ENCODE measurements around the gene TRPM4. TPM values are rescaled to one million over a fixed set of nuclear protein-coding genes. Genes with fewer than 3 reads are reported as not detected.

Gene TRPM4
- total and polyA plus RNA-seq, 4 donors, result 8.1 to 31.2 (median 13.2) TPM

DNA sequence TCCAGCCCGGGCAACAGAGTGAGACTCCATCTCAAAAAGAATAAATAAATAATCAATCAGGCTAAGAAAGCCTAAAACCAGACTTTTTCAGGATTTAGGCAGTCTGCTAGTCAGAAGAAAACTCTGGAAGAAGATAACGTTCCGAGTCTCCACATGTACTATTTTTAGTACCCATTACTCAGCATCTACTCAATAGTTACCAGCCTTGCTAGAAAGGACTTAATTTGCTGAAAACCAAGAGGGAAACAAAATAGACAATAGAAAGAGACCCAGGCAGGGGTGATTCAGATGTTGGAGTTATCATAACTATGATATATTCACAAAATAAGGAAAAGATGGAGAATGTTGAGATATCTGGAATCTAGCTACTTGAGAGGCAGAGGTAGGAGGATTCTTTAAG is 47.0 kb upstream of the TRPM4 start:
- WGBS, result 47% methylated on average over 3 of the region's 3 CpGs
- peaks cover 0 to 10% (median 5%) of the 10 kb centered on the region in 4 donors for H3K4me1 ChIP-seq (ENCODE audit: control insufficient read depth in 4 of 4, insufficient read depth in 4 of 4, low read length in 3 of 4)
- no peak overlapping the region for H3K9ac ChIP-seq (ENCODE audit: low read depth in 1 of 2, low read length in 2 of 2)
- H3K27me3 ChIP-seq (ENCODE audit: control insufficient read depth in 4 of 4, insufficient read depth in 4 of 4, low read length in 3 of 4), result no peaks in the 10 kb centered on the region
- no peak overlapping the region for H3K4me3 ChIP-seq (ENCODE audit: low read depth in 1 of 3, low read length in 3 of 3)
- peaks cover 0 to 36% (median 11%) of the 10 kb centered on the region in 4 donors for H3K36me3 ChIP-seq (ENCODE audit: control insufficient read depth in 4 of 4, insufficient read depth in 3 of 4, low read depth in 1 of 4, low read length in 3 of 4)
- H3K9me3 ChIP-seq (ENCODE audit: control insufficient read depth in 4 of 4, low read length in 3 of 4), result no peaks in the 10 kb centered on the region
- no peak for DNase-seq (ENCODE audit: low spot score)
- no peak for TF ChIP-seq HNF4A (conservative IDR thresholded peaks at IDR 0.05)
- no peak for TF ChIP-seq GABPA (IDR thresholded peaks at IDR 0.05 in 1 of 2, conservative IDR thresholded peaks at IDR 0.05 in 1 of 2)
- H3K27ac ChIP-seq (ENCODE audit: low read depth in 1 of 2, low read length in 2 of 2), result no peak overlapping the region

DNA sequence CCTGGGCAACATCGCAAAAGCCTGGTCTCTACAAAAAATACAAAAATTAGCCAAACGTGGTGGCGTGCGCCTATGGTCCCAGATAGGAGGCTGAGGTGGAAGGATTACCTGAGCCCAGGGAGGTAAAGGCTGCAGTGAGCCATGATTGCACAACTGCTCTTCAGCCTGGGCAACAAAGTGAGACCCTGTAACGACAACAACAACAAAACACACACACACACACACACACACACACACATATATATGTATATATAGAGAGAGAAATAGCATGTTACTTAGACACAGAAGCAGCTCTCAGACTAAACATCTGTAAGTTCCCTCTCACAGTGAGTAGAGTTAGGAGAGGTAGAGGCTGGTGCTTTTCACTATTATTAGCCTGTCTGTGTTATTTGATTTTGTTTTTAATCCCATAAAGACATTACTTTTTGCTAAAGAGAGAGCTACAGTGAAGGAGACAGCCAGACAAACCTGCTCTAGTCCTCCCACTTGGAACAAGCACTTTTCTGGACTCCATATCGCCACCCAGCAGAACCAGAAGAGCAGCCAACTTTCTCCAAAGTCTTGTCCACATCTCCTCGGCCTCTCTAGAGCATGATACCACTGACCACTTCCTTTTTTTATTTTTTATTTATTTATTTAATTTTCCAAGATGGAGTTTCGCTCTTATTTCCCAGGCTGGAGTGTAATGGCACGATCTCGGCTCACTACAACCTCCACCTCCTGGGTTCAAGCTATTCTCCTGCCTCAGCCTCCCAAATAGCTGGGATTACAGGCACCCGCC is 46.2 kb upstream of the TRPM4 start:
- DNase-seq (ENCODE audit: low spot score), result no peak
- Histone ChIP-seq H3K27ac (ENCODE audit: low read depth in 1 of 2, low read length in 2 of 2) (no peak overlapping the region), H3K4me3 (ENCODE audit: low read depth in 1 of 3, low read length in 3 of 3) (no peak overlapping the region), H3K27me3 (ENCODE audit: control insufficient read depth in 4 of 4, insufficient read depth in 4 of 4, low read length in 3 of 4) (no peaks in the 10 kb centered on the region), H3K4me1 (ENCODE audit: control insufficient read depth in 4 of 4, insufficient read depth in 4 of 4, low read length in 3 of 4) (peaks cover 0 to 15% (median 8%) of the 10 kb centered on the region in 4 donors), H3K9me3 (ENCODE audit: control insufficient read depth in 4 of 4, low read length in 3 of 4) (no peaks in the 10 kb centered on the region), H3K36me3 (ENCODE audit: control insufficient read depth in 4 of 4, insufficient read depth in 3 of 4, low read depth in 1 of 4, low read length in 3 of 4) (peaks cover 0 to 28% (median 11%) of the 10 kb centered on the region in 4 donors), H3K9ac (ENCODE audit: low read depth in 1 of 2, low read length in 2 of 2) (no peak overlapping the region)
- 84% methylated on average over 11 of the region's 11 CpGs for WGBS
- TF ChIP-seq CTCF (IDR thresholded peaks at IDR 0.05; ENCODE audit: low read depth, low read length, missing input control), result no peak
- TF ChIP-seq RXRA (IDR thresholded peaks at IDR 0.05), result no peak
- TF ChIP-seq GABPA (IDR thresholded peaks at IDR 0.05 in 1 of 2, conservative IDR thresholded peaks at IDR 0.05 in 1 of 2), result no peak
- no peak for TF ChIP-seq HNF4G (IDR thresholded peaks at IDR 0.05)
- no peak for TF ChIP-seq JUND (IDR thresholded peaks at IDR 0.05)
- no peak for TF ChIP-seq YY1 (IDR thresholded peaks at IDR 0.05)
- no peak for TF ChIP-seq NR2F2 (IDR thresholded peaks at IDR 0.05)
- TF ChIP-seq HNF4A (conservative IDR thresholded peaks at IDR 0.05), result no peak
- TF ChIP-seq, protein P1, sequence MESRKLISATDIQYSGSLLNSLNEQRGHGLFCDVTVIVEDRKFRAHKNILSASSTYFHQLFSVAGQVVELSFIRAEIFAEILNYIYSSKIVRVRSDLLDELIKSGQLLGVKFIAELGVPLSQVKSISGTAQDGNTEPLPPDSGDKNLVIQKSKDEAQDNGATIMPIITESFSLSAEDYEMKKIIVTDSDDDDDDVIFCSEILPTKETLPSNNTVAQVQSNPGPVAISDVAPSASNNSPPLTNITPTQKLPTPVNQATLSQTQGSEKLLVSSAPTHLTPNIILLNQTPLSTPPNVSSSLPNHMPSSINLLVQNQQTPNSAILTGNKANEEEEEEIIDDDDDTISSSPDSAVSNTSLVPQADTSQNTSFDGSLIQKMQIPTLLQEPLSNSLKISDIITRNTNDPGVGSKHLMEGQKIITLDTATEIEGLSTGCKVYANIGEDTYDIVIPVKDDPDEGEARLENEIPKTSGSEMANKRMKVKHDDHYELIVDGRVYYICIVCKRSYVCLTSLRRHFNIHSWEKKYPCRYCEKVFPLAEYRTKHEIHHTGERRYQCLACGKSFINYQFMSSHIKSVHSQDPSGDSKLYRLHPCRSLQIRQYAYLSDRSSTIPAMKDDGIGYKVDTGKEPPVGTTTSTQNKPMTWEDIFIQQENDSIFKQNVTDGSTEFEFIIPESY (IDR thresholded peaks at IDR 0.05), result no peak
- TF ChIP-seq REST (IDR thresholded peaks at IDR 0.05), result no peak
- TF ChIP-seq FOXA1 (IDR thresholded peaks at IDR 0.05), result no peak
- TF ChIP-seq RAD21 (IDR thresholded peaks at IDR 0.05), result no peak
- TF ChIP-seq SP1 (IDR thresholded peaks at IDR 0.05), result no peak
- no peak for TF ChIP-seq ATF3 (IDR thresholded peaks at IDR 0.05)
- TF ChIP-seq TAF1 (conservative IDR thresholded peaks at IDR 0.05), result no peak
- TF ChIP-seq, protein P2, sequence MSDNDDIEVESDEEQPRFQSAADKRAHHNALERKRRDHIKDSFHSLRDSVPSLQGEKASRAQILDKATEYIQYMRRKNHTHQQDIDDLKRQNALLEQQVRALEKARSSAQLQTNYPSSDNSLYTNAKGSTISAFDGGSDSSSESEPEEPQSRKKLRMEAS (IDR thresholded peaks at IDR 0.05), result no peak
- no peak for TF ChIP-seq FOXA2 (IDR thresholded peaks at IDR 0.05)
- TF ChIP-seq EGR1 (IDR thresholded peaks at IDR 0.05; ENCODE audit: low read depth in 2 of 2), result no peak

All from liver (tissue), 9 donors.